Activated naive CD4-positive, alpha-beta T cell treated with anti-CD3 and anti-CD28 coated beads, Interleukin-2, amount 50 U/mL, for 72 hours (primary cell): Measurements from ENCODE around the gene MXD1. TPM values are rescaled to one million over a fixed set of nuclear protein-coding genes. Genes with fewer than 3 reads are reported as not detected.
A peak's percentile ranks its signal among the peaks of the same experiment; 100 is the strongest.
"Not testable (repeated sequence)": the region's sequence is repeated elsewhere in the genome, so short reads cannot be mapped to it uniquely, and the experiment has no call there.

ENCODE experiments used
- ATAC-seq, 2 donors: fragments of 150-1000 bp; cut with Tn5 transposase; 2 replicates each; pipeline ENCODE4 v1.10.0; 2021; ENCODE audit warnings: mild to moderate bottlenecking in 2 of 2, moderate library complexity in 2 of 2
- DNase-seq, 2 donors: peaks; one replicate each; pipeline ENCODE4 v3.0.0; 2021 to 2022; ENCODE audit warnings: low spot score in 2 of 2
- H3K27ac Mint-ChIP-seq, 2 donors: one replicate each; pipeline ENCODE4 v1.8.0; 2022; ENCODE audit warnings: mild to moderate bottlenecking in 2 of 2, mixed read lengths in 2 of 2
- H3K36me3 Mint-ChIP-seq, 2 donors: one replicate each; pipeline ENCODE4 v1.8.0; 2022; ENCODE audit warnings: mixed read lengths in 2 of 2
- H3K9me3 Mint-ChIP-seq, 2 donors: one replicate each; pipeline ENCODE4 v1.8.0; 2022; ENCODE audit warnings: mixed read lengths in 2 of 2
- total RNA-seq, 2 donors: library from RNA; stranded (reverse); gene quantifications; one replicate each; pipeline ENCODE4 v1.2.3, GENCODE V29; 2022

Gene MXD1
- 10 to 100 TPM; 14.5 to 20.7 TPM for total RNA-seq

GRCh38 chr2:69914950-69915945 lies at the start of gene MXD1:
MXD1 (plus strand) TSS chr2:69915109; CDS start chr2:69915331, 222 bp downstream.
- ATAC-seq (no peak), DNase-seq (peak in 1 of 2 donors; percentile 27)
- H3K36me3 Mint-ChIP-seq, result peaks cover 0 to 4% of the 10 kb centered on the region in 2 donors
- H3K9me3 Mint-ChIP-seq, result no peaks in the 10 kb centered on the region
- peak within 1 kb of the TSS; percentile 94 for H3K27ac Mint-ChIP-seq

GRCh38 chr2:69888451-69888850 lies 26.5 kb upstream of the MXD1 start:
- DNase-seq (no peak), ATAC-seq (peak; percentile 36 to 72)
- Mint-ChIP-seq H3K27ac (peak overlapping the region in 1 of 2 donors; percentile 51), H3K9me3 (peaks cover 0 to 3% of the 10 kb centered on the region in 2 donors), H3K36me3 (no peaks in the 10 kb centered on the region)

GRCh38 chr2:69889302-69889701 lies 25.6 kb upstream of the MXD1 start:
- no peak for ATAC-seq
- peaks cover 0 to 3% of the 10 kb centered on the region in 2 donors for H3K9me3 Mint-ChIP-seq
- H3K27ac Mint-ChIP-seq, result no peak overlapping the region
- H3K36me3 Mint-ChIP-seq, result peaks cover 7 to 8% of the 10 kb centered on the region in 2 donors
- no peak for DNase-seq

- ATAC-seq (no peak), DNase-seq (no peak)
- H3K36me3 Mint-ChIP-seq, result peaks cover 9 to 20% of the 10 kb centered on the region in 2 donors
- H3K9me3 Mint-ChIP-seq, result peaks cover 0 to 3% of the 10 kb centered on the region in 2 donors
- H3K27ac Mint-ChIP-seq, result no peak overlapping the region
Measured at GRCh38 chr2:69890881-69891280, 24.0 kb upstream of the MXD1 start.

GRCh38 chr2:69892838-69893424 lies 22.0 kb upstream of the MXD1 start:
- not testable (repeated sequence) for H3K9me3 Mint-ChIP-seq, ATAC-seq, DNase-seq
- Mint-ChIP-seq H3K36me3 (peaks cover 9 to 29% of the 10 kb centered on the region in 2 donors), H3K27ac (peak overlapping the region; percentile 96 to 100)

GRCh38 chr2:69893684-69894551 lies 21.0 kb upstream of the MXD1 start, which contains the start of gene SNRNP27:
SNRNP27 (plus strand) TSS chr2:69893956; CDS start chr2:69893985, 29 bp downstream.
- H3K9me3 Mint-ChIP-seq, result peaks cover 0 to 3% of the 10 kb centered on the region in 2 donors
- peak; percentile 87 to 88 for ATAC-seq
- DNase-seq, result peak; percentile 74 to 82
- peaks cover 9 to 29% of the 10 kb centered on the region in 2 donors for H3K36me3 Mint-ChIP-seq
- peak within 1 kb of the TSS; percentile 96 to 100 for H3K27ac Mint-ChIP-seq

- not testable (repeated sequence) for H3K9me3 Mint-ChIP-seq, DNase-seq, ATAC-seq
- Mint-ChIP-seq H3K36me3 (peaks cover 9 to 29% of the 10 kb centered on the region in 2 donors), H3K27ac (peak overlapping the region; percentile 96 to 100)
Measured at GRCh38 chr2:69894737-69895136, 20.2 kb upstream of the MXD1 start.

- ATAC-seq (peak; percentile 28 to 37), DNase-seq (no peak)
- Mint-ChIP-seq H3K27ac (peak overlapping the region; percentile 86 to 88), H3K9me3 (no peaks in the 10 kb centered on the region), H3K36me3 (peaks cover 13 to 25% of the 10 kb centered on the region in 2 donors)
Measured at GRCh38 chr2:69902213-69902922, 12.5 kb upstream of the MXD1 start.

GRCh38 chr2:69907216-69907615 lies 7.7 kb upstream of the MXD1 start:
- Mint-ChIP-seq H3K9me3 (no peaks in the 10 kb centered on the region), H3K36me3 (peaks cover 4 to 9% of the 10 kb centered on the region in 2 donors), H3K27ac (no peak overlapping the region)
- no peak for DNase-seq
- no peak for ATAC-seq

GRCh38 chr2:69911985-69912563 lies 2.8 kb upstream of the MXD1 start:
- H3K27ac Mint-ChIP-seq, result peak overlapping the region in 1 of 2 donors; percentile 17
- no peaks in the 10 kb centered on the region for H3K9me3 Mint-ChIP-seq
- ATAC-seq (no peak), DNase-seq (no peak)
- peaks cover 0 to 4% of the 10 kb centered on the region in 2 donors for H3K36me3 Mint-ChIP-seq

- Mint-ChIP-seq H3K36me3 (peaks cover 0 to 4% of the 10 kb centered on the region in 2 donors), H3K9me3 (no peaks in the 10 kb centered on the region), H3K27ac (peak overlapping the region; percentile 89 to 94)
- DNase-seq (peak; percentile 98 to 100), ATAC-seq (peak; percentile 89 to 93)
Measured at GRCh38 chr2:69914164-69914949, 552 bp upstream of the MXD1 start.

- H3K27ac Mint-ChIP-seq, result peak overlapping the region in 1 of 2 donors; percentile 94
- peaks cover 0 to 4% of the 10 kb centered on the region in 2 donors for H3K36me3 Mint-ChIP-seq
- ATAC-seq (no peak), DNase-seq (no peak)
- H3K9me3 Mint-ChIP-seq, result no peaks in the 10 kb centered on the region
Measured at GRCh38 chr2:69916106-69916505, 1.2 kb downstream of the MXD1 start.

- peak overlapping the region in 1 of 2 donors; percentile 29 for H3K27ac Mint-ChIP-seq
- peaks cover 0 to 6% of the 10 kb centered on the region in 2 donors for H3K36me3 Mint-ChIP-seq
- no peak for ATAC-seq
- no peaks in the 10 kb centered on the region for H3K9me3 Mint-ChIP-seq
- no peak for DNase-seq
Measured at GRCh38 chr2:69917852-69918251, 2.9 kb downstream of the MXD1 start.

GRCh38 chr2:69918401-69918800 lies 3.5 kb downstream of the MXD1 start:
- no peak overlapping the region for H3K27ac Mint-ChIP-seq
- no peaks in the 10 kb centered on the region for H3K9me3 Mint-ChIP-seq
- H3K36me3 Mint-ChIP-seq, result peaks cover 0 to 11% of the 10 kb centered on the region in 2 donors
- no peak for ATAC-seq
- DNase-seq, result no peak

GRCh38 chr2:69923116-69923515 lies 8.2 kb downstream of the MXD1 start:
- Mint-ChIP-seq H3K27ac (no peak overlapping the region), H3K9me3 (no peaks in the 10 kb centered on the region)

More at GRCh38 chr2:69923116-69923515, 8.2 kb downstream of the MXD1 start:
- ATAC-seq (no peak), DNase-seq (no peak)
- H3K36me3 Mint-ChIP-seq, result peaks cover 0 to 8% of the 10 kb centered on the region in 2 donors
